Bladder microvascular endothelial cell (primary cell): ENCODE measurements around the gene GPR32. TPM values are rescaled to one million over a fixed set of nuclear protein-coding genes. Genes with fewer than 3 reads are reported as not detected.

Source experiments
- total RNA-seq: library from RNA; depleted of rRNA; stranded (reverse); fragments of >200 nt; gene quantifications from 2 replicates; pipeline ENCODE4 v1.2.3, GENCODE V29; 2014

The GPR32 gene, protein sequence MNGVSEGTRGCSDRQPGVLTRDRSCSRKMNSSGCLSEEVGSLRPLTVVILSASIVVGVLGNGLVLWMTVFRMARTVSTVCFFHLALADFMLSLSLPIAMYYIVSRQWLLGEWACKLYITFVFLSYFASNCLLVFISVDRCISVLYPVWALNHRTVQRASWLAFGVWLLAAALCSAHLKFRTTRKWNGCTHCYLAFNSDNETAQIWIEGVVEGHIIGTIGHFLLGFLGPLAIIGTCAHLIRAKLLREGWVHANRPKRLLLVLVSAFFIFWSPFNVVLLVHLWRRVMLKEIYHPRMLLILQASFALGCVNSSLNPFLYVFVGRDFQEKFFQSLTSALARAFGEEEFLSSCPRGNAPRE
- not detected in 2 replicates for total RNA-seq

DNA sequence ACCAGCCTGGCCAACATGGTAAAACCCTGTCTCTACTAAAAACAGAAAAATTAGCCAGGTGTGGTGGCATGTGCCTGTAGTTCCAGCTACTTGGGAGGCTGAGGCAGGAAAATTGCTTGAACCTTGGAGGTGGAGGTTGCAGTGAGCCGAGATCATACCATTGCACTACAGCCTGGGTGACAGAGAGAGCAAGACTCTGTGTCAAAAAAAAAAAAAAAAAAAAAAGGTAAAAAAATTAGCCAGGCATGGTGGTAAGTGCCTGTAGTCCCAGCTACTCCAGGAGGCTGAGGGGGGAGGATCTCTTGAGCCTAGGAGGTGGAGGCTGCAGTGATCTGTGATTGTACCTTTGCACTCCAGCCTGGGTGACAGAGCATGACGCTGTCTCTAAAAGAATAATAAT, at the start of gene GPR32:
GPR32 (plus strand) TSS at position 301 of the 400 bp plus-strand sequence. CDS start 137 bp downstream, outside the sequence.

DNA sequence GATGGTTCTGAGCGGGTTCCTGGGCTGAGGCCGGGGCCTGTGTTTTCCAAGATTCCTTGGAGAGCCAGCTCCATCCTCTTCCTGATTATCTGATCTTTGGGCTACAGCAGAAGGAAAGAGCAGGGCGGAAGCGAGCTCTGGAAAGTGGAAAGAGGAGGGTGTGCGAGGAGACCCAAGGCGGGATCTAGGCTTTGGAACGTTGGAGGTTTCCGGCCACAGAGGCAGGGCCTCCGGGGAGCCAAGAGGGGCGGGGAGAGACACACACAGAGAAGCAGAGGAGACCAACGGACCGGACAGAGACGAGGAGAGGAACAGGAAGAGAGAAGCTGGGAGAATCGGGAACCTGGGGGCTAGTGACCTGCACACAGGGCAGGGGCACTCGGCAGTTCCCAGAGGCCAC, 47.2 kb upstream of the GPR32 start, which contains the start of gene CLEC11A:
CLEC11A (plus strand) TSS at position 296 of the 400 bp plus-strand sequence. CDS start 162 bp downstream, outside the sequence.

DNA sequence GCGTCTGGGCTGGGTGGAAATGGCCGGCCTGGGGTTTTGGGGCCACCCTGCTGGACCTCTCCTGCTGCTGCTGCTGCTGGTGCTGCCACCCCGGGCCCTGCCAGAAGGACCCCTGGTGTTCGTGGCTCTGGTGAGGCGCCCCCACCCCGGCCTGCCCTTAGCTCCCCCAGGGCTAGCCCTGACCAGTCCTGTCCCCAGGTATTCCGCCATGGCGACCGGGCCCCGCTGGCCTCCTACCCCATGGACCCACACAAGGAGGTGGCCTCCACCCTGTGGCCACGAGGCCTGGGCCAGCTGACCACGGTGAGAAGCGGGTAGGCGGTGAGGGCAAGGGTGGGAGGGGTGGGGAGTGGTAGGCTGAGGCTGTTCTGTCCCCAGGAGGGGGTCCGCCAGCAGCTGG, 20.1 kb downstream of the GPR32 start, which contains the start of gene ACP4:
ACP4 (plus strand) TSS at position 20 of the 400 bp plus-strand sequence; CDS start at position 20, 0 bp downstream.

Other genes starting within 250 kb of the GPR32 start
- gene LRRC4B, start 202.0 kb upstream of the GPR32 start, total RNA-seq, result under 0.01 TPM in 1 of 2 replicates, not detected in the other
- gene SYT3, start 130.6 kb upstream of the GPR32 start, total RNA-seq, result 0.19 TPM in 1 of 2 replicates, not detected in the other
- gene C19orf81, start 121.0 kb upstream of the GPR32 start, total RNA-seq, result 0.57 and 1.1 TPM in 2 replicates
- under 0.01 and 0.19 TPM in 2 replicates for gene SHANK1, start 50.7 kb upstream of the GPR32 start, total RNA-seq
- 1.0 and 2.3 TPM in 2 replicates for gene CLEC11A, start 47.1 kb upstream of the GPR32 start, total RNA-seq
- not detected in 2 replicates for gene ACP4, start 20.0 kb downstream of the GPR32 start, total RNA-seq
- not detected in 2 replicates for gene KLK1, start 53.3 kb downstream of the GPR32 start, total RNA-seq
- not detected in 2 replicates for gene KLK15, start 63.1 kb downstream of the GPR32 start, total RNA-seq
- gene KLK3, start 84.5 kb downstream of the GPR32 start, total RNA-seq, result 0.16 TPM in 1 of 2 replicates, not detected in the other
- not detected in 2 replicates for gene KLK2, start 103.0 kb downstream of the GPR32 start, total RNA-seq
- not detected in 2 replicates for gene KLK4, start 140.9 kb downstream of the GPR32 start, total RNA-seq
- gene KLK5, start 182.6 kb downstream of the GPR32 start, total RNA-seq, result not detected in 2 replicates
- not detected in 2 replicates for gene KLK6, start 199.1 kb downstream of the GPR32 start, total RNA-seq
- gene KLK7, start 213.5 kb downstream of the GPR32 start, total RNA-seq, result not detected in 2 replicates
- under 0.01 TPM in 1 of 2 replicates, not detected in the other for gene KLK8, start 231.1 kb downstream of the GPR32 start, total RNA-seq
- gene KLK10, start 249.2 kb downstream of the GPR32 start, total RNA-seq, result 2.3 TPM in 1 of 2 replicates, not detected in the other